ENCODE measurements around the gene PAQR7.
"Not testable (repeated sequence)": the region's sequence is repeated elsewhere in the genome, so short reads cannot be mapped to it uniquely, and the experiment has no call there.

Gene PAQR7

GRCh38 chr1:25844536-25845337 is 30.8 kb downstream of the PAQR7 start:
- no peak for TF ChIP-seq CTCF (IDR thresholded peaks at IDR 0.05; ENCODE audit: poor library complexity, severe bottlenecking)
- Histone ChIP-seq H3K27ac (ENCODE audit: poor library complexity, severe bottlenecking) (no peak overlapping the region), H3K4me3 (ENCODE audit: severe bottlenecking) (no peak overlapping the region), H3K36me3 (ENCODE audit: low read depth) (peaks cover 10% of the 10 kb centered on the region), H3K27me3 (ENCODE audit: insufficient read depth, poor library complexity, severe bottlenecking) (no peaks in the 10 kb centered on the region), H3K9me3 (ENCODE audit: severe bottlenecking) (no peaks in the 10 kb centered on the region), H3K4me1 (ENCODE audit: insufficient read depth, poor library complexity, severe bottlenecking) (no peaks in the 10 kb centered on the region)
- ATAC-seq (ENCODE audit: low read depth) = no peak
- DNase-seq (ENCODE audit: low spot score) = no peak

DNA sequence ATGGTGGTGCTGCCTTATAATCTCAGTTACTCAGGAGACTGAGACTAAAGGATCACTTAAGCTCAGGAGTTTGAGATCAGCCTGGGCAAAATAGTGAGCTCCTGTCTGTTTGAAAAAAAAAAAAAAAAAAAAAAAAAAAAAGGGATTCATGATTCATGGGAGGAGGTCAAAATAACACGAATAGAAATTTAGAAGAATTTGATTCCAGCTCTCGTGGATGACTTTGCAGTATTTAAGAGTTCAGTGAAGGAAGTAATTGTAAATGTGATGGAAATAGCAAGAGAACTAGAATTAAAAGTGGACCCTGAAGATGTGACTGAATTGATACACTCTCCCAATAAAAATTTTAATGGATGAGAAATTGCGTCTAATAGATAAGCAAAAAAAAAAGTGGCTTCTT is 32.0 kb downstream of the PAQR7 start:
- H3K4me1 ChIP-seq (ENCODE audit: insufficient read depth, poor library complexity, severe bottlenecking) = no peaks in the 10 kb centered on the region
- no peak overlapping the region for H3K4me3 ChIP-seq (ENCODE audit: severe bottlenecking)
- H3K27me3 ChIP-seq (ENCODE audit: insufficient read depth, poor library complexity, severe bottlenecking) = no peaks in the 10 kb centered on the region
- no peak for TF ChIP-seq CTCF (IDR thresholded peaks at IDR 0.05; ENCODE audit: poor library complexity, severe bottlenecking)
- no peak overlapping the region for H3K27ac ChIP-seq (ENCODE audit: poor library complexity, severe bottlenecking)
- H3K36me3 ChIP-seq (ENCODE audit: low read depth) = peaks cover 11% of the 10 kb centered on the region; the same call in 1 of the 2 replicates
- DNase-seq (ENCODE audit: low spot score) = no peak
- no peak for ATAC-seq (ENCODE audit: low read depth)
- no peaks in the 10 kb centered on the region for H3K9me3 ChIP-seq (ENCODE audit: severe bottlenecking)

- not testable (repeated sequence) for H3K27ac ChIP-seq (ENCODE audit: poor library complexity, severe bottlenecking); DNase-seq (ENCODE audit: low spot score); ATAC-seq (ENCODE audit: low read depth); H3K4me1 ChIP-seq (ENCODE audit: insufficient read depth, poor library complexity, severe bottlenecking); H3K4me3 ChIP-seq (ENCODE audit: severe bottlenecking); H3K27me3 ChIP-seq (ENCODE audit: insufficient read depth, poor library complexity, severe bottlenecking); H3K9me3 ChIP-seq (ENCODE audit: severe bottlenecking)
- H3K36me3 ChIP-seq (ENCODE audit: low read depth) = peaks cover 40% of the 10 kb centered on the region
Observed at GRCh38 chr1:25839808-25840207, 35.7 kb downstream of the PAQR7 start.

GRCh38 chr1:25837262-25837875 is 38.1 kb downstream of the PAQR7 start:
- no peaks in the 10 kb centered on the region for H3K9me3 ChIP-seq (ENCODE audit: severe bottlenecking)
- no peaks in the 10 kb centered on the region for H3K4me1 ChIP-seq (ENCODE audit: insufficient read depth, poor library complexity, severe bottlenecking)
- DNase-seq (ENCODE audit: low spot score) (no peak), ATAC-seq (ENCODE audit: low read depth) (peak; percentile 65; the same call in 2 of the 3 replicates)
- H3K4me3 ChIP-seq (ENCODE audit: severe bottlenecking) = no peak overlapping the region
- peaks cover 64% of the 10 kb centered on the region for H3K36me3 ChIP-seq (ENCODE audit: low read depth)
- peak; percentile 72 for TF ChIP-seq CTCF (IDR thresholded peaks at IDR 0.05; ENCODE audit: poor library complexity, severe bottlenecking)
- no peaks in the 10 kb centered on the region for H3K27me3 ChIP-seq (ENCODE audit: insufficient read depth, poor library complexity, severe bottlenecking)
- H3K27ac ChIP-seq (ENCODE audit: poor library complexity, severe bottlenecking) = no peak overlapping the region

- no peaks in the 10 kb centered on the region for H3K4me1 ChIP-seq (ENCODE audit: insufficient read depth, poor library complexity, severe bottlenecking)
- no peak overlapping the region for H3K4me3 ChIP-seq (ENCODE audit: severe bottlenecking)
- DNase-seq (ENCODE audit: low spot score) (no peak), ATAC-seq (ENCODE audit: low read depth) (no peak)
- no peaks in the 10 kb centered on the region for H3K9me3 ChIP-seq (ENCODE audit: severe bottlenecking)
- no peaks in the 10 kb centered on the region for H3K27me3 ChIP-seq (ENCODE audit: insufficient read depth, poor library complexity, severe bottlenecking)
- H3K36me3 ChIP-seq (ENCODE audit: low read depth) = peaks cover 71% of the 10 kb centered on the region
- no peak for TF ChIP-seq CTCF (IDR thresholded peaks at IDR 0.05; ENCODE audit: poor library complexity, severe bottlenecking)
- no peak overlapping the region for H3K27ac ChIP-seq (ENCODE audit: poor library complexity, severe bottlenecking)
Observed at GRCh38 chr1:25836695-25837094, 38.8 kb downstream of the PAQR7 start.

Data from RWPE2 (cell line).